Measurements from ENCODE around the gene PCDH15. TPM values are rescaled to one million over a fixed set of nuclear protein-coding genes. Genes with fewer than 3 reads are reported as not detected.

Gene PCDH15
- total RNA-seq, 1 experiment from 2014 or later = 0.61 TPM

DNA sequence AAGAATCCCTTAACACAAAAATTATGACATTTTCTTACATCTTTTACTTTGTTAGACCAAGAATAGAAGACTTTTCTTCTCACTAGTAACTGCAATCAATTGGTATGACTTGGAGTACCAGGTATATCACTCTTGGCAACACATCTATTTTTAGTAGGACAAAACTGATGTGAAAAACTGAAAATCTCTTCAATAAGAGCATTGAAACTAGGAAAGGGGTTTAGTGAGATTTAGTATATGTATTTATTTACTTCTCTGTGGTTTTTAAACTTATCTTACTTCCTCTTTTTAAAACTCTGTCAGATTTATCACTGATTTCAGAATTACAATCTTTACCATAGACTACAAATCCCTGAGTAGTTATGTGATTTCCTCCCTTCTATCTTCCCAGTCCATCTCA, 366.2 kb downstream of the PCDH15 start:
- no peak overlapping the region for H3K9ac ChIP-seq (ENCODE audit: extremely low read depth, insufficient read length, low read length)
- no peak overlapping the region for H3T11ph ChIP-seq (ENCODE audit: low read length)
- no peaks in the 10 kb centered on the region for H3K23me2 ChIP-seq (ENCODE audit: insufficient read length, low read depth, low read length, poor library complexity, severe bottlenecking)
- no peaks in the 10 kb centered on the region for H3K27me3 ChIP-seq (ENCODE audit: insufficient read depth, low read length)
- peaks cover 3% of the 10 kb centered on the region; the same call in 1 of the 2 replicates for H3K4me1 ChIP-seq (ENCODE audit: insufficient read depth, low read length)
- no peak overlapping the region for H3K18ac ChIP-seq (ENCODE audit: insufficient read length, low read depth, low read length)
- no peak overlapping the region for H2BK12ac ChIP-seq (ENCODE audit: insufficient read length, low read depth, low read length)
- H3K79me2 ChIP-seq (ENCODE audit: insufficient read depth, low read length) = no peaks in the 10 kb centered on the region
- H3K56ac ChIP-seq (ENCODE audit: insufficient read length, low read depth, low read length) = no peak overlapping the region
- no peak for DNase-seq
- no peaks in the 10 kb centered on the region for H4K20me1 ChIP-seq (ENCODE audit: control insufficient read depth, insufficient read depth, insufficient read length)
- H2BK20ac ChIP-seq (ENCODE audit: low read depth, low read length, poor library complexity, severe bottlenecking) = no peak overlapping the region
- H4K91ac ChIP-seq (ENCODE audit: insufficient read length, low read depth, low read length) = no peak overlapping the region
- Mint-ChIP-seq H3K27ac (no peak overlapping the region), H3K36me3 (ENCODE audit: insufficient read depth in 1 of 3, low read depth in 3 of 3) (peaks cover 2 to 27% (median 7%) of the 10 kb centered on the region in 3 experiments; a peak in 6 of 7 replicates), H3K27me3 (ENCODE audit: low read depth) (no peaks in the 10 kb centered on the region), H3K9me3 (peaks cover 13 to 18% of the 10 kb centered on the region in 2 experiments), H3K4me1 (peaks cover 11 to 17% of the 10 kb centered on the region in 2 experiments), H3K4me3 (no peak overlapping the region)
- H3K23ac ChIP-seq (ENCODE audit: insufficient read length, low read depth, low read length) = no peak overlapping the region
- TF ChIP-seq, protein P1, sequence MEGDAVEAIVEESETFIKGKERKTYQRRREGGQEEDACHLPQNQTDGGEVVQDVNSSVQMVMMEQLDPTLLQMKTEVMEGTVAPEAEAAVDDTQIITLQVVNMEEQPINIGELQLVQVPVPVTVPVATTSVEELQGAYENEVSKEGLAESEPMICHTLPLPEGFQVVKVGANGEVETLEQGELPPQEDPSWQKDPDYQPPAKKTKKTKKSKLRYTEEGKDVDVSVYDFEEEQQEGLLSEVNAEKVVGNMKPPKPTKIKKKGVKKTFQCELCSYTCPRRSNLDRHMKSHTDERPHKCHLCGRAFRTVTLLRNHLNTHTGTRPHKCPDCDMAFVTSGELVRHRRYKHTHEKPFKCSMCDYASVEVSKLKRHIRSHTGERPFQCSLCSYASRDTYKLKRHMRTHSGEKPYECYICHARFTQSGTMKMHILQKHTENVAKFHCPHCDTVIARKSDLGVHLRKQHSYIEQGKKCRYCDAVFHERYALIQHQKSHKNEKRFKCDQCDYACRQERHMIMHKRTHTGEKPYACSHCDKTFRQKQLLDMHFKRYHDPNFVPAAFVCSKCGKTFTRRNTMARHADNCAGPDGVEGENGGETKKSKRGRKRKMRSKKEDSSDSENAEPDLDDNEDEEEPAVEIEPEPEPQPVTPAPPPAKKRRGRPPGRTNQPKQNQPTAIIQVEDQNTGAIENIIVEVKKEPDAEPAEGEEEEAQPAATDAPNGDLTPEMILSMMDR (conservative IDR thresholded peaks at IDR 0.05) = no peak
- H3K4ac ChIP-seq (ENCODE audit: low read depth, low read length) = no peak overlapping the region
- no peak overlapping the region for H3K27ac ChIP-seq (ENCODE audit: insufficient read length, low read depth, low read length)
- H4K8ac ChIP-seq (replicated peaks; ENCODE audit: insufficient read length, low read depth, low read length) = no peak overlapping the region
- H2BK5ac ChIP-seq (ENCODE audit: insufficient read length, low read length) = no peak overlapping the region
- H3K14ac ChIP-seq (ENCODE audit: insufficient read depth, low read length) = no peak overlapping the region
- H3K79me1 ChIP-seq (ENCODE audit: insufficient read depth, low read depth, low read length, poor library complexity, severe bottlenecking) = no peaks in the 10 kb centered on the region
- no peak overlapping the region for H2BK120ac ChIP-seq (ENCODE audit: low read depth, low read length, poor library complexity, severe bottlenecking)
- H2BK15ac ChIP-seq (ENCODE audit: low read depth, low read length) = no peak overlapping the region
- H2AFZ ChIP-seq (ENCODE audit: low read length) = no peak overlapping the region
- H2AK5ac ChIP-seq (ENCODE audit: insufficient read length, low read length) = no peak overlapping the region
- H3K4me2 ChIP-seq (ENCODE audit: insufficient read depth, insufficient read length, low read length) = no peak overlapping the region
- H3K9me3 ChIP-seq (ENCODE audit: control insufficient read depth, low read depth, low read length) = no peaks in the 10 kb centered on the region
- no peak overlapping the region for H4K5ac ChIP-seq (ENCODE audit: insufficient read length, low read depth, low read length)

Data from H9 (cell line).